ENCODE results near the gene ARID3A. TPM values are rescaled to one million over a fixed set of nuclear protein-coding genes. Genes with fewer than 3 reads are reported as not detected.

ARID3A gene
- total RNA-seq, 3 donors from 2014 or later (not counting 1 experiment from before 2014, with no cell fraction given), result 15.9 to 24.6 (median 24.2) TPM

DNA sequence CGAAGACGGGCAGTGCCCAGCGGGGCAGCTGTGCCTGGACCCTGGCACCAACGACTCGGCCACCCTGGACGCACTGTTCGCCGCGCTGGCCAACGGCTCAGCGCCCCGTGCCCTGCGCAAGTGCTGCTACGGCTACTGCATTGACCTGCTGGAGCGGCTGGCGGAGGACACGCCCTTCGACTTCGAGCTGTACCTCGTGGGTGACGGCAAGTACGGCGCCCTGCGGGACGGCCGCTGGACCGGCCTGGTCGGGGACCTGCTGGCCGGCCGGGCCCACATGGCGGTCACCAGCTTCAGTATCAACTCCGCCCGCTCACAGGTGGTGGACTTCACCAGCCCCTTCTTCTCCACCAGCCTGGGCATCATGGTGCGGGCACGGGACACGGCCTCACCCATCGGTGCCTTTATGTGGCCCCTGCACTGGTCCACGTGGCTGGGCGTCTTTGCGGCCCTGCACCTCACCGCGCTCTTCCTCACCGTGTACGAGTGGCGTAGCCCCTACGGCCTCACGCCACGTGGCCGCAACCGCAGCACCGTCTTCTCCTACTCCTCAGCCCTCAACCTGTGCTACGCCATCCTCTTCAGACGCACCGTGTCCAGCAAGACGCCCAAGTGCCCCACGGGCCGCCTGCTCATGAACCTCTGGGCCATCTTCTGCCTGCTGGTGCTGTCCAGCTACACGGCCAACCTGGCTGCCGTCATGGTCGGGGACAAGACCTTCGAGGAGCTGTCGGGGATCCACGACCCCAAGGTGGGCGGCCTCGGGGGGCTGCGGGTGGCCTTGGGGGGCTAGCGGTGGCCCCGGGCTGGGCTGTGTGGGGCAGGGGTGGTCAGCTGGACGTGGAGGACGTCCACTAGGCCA, 79.2 kb downstream of the ARID3A start:
- intact Hi-C loops (cut with micrococcal nuclease), result no loop called here

GRCh38 chr19:1006711-1007398, 81.0 kb downstream of the ARID3A start:
- H3K36me3 Mint-ChIP-seq, result no peaks in the 10 kb centered on the region
- intact Hi-C loops (cut with micrococcal nuclease), result no loop called here
- Histone ChIP-seq H3K9me3 (ENCODE audit: control insufficient read depth, insufficient read depth, low read length) (no peaks in the 10 kb centered on the region), H3K36me3 (ENCODE audit: control insufficient read depth, insufficient read depth, low read length) (peaks cover 15% of the 10 kb centered on the region), H3K27me3 (ENCODE audit: control insufficient read depth, insufficient read depth, low read length) (peaks cover 3% of the 10 kb centered on the region), H3K4me3 (ENCODE audit: low read length) (no peak overlapping the region), H3K4me1 (ENCODE audit: control insufficient read depth, insufficient read depth, low read length) (peaks cover under 1% of the 10 kb centered on the region), H3K27ac (ENCODE audit: low read length) (no peak overlapping the region)
- no peaks in the 10 kb centered on the region for H3K9me3 Mint-ChIP-seq
- DNase-seq, result no peak
- peaks cover 0 to 8% of the 10 kb centered on the region in 2 donors for H3K4me1 Mint-ChIP-seq
- no peak for ATAC-seq
- H3K4me3 Mint-ChIP-seq, result no peak overlapping the region
- WGBS (ENCODE audit: insufficient coverage), result 89% methylated on average over 27 of the region's 27 CpGs
- peak overlapping the region in 1 of 2 donors; percentile 48 for H3K27ac Mint-ChIP-seq
- H3K27me3 Mint-ChIP-seq (ENCODE audit: low read depth in 2 of 2), result peaks cover 5 to 7% of the 10 kb centered on the region in 2 donors
- no peak for TF ChIP-seq CTCF (IDR thresholded peaks at IDR 0.05)

More for the DNA sequence above, 79.2 kb downstream of the ARID3A start:
- H3K9me3 Mint-ChIP-seq, result no peaks in the 10 kb centered on the region
- no peak for ATAC-seq
- DNase-seq, result no peak
- H3K4me1 Mint-ChIP-seq, result peaks cover 0 to 8% of the 10 kb centered on the region in 2 donors
- no peak overlapping the region for H3K27ac ChIP-seq (ENCODE audit: low read length)
- H3K9me3 ChIP-seq (ENCODE audit: control insufficient read depth, insufficient read depth, low read length), result no peaks in the 10 kb centered on the region
- H3K4me1 ChIP-seq (ENCODE audit: control insufficient read depth, insufficient read depth, low read length), result peaks cover 14% of the 10 kb centered on the region
- H3K27me3 ChIP-seq (ENCODE audit: control insufficient read depth, insufficient read depth, low read length), result peaks cover 14% of the 10 kb centered on the region
- no peak overlapping the region for H3K27ac Mint-ChIP-seq
- H3K4me3 Mint-ChIP-seq, result no peak overlapping the region
- no peak overlapping the region for H3K4me3 ChIP-seq (ENCODE audit: low read length)
- no peaks in the 10 kb centered on the region for H3K36me3 Mint-ChIP-seq
- H3K36me3 ChIP-seq (ENCODE audit: control insufficient read depth, insufficient read depth, low read length), result peaks cover 6% of the 10 kb centered on the region
- peaks cover 7 to 9% of the 10 kb centered on the region in 2 donors for H3K27me3 Mint-ChIP-seq (ENCODE audit: low read depth in 2 of 2)
- WGBS (ENCODE audit: insufficient coverage), result 94% methylated on average over 68 of the region's 70 CpGs
- no peak for TF ChIP-seq CTCF (IDR thresholded peaks at IDR 0.05)

- no peaks in the 10 kb centered on the region for H3K36me3 Mint-ChIP-seq
- H3K27me3 ChIP-seq (ENCODE audit: control insufficient read depth, insufficient read depth, low read length), result no peaks in the 10 kb centered on the region
- H3K9me3 Mint-ChIP-seq, result no peaks in the 10 kb centered on the region
- no peak overlapping the region for H3K27ac ChIP-seq (ENCODE audit: low read length)
- H3K4me1 Mint-ChIP-seq, result peaks cover 0 to 6% of the 10 kb centered on the region in 2 donors
- H3K4me3 ChIP-seq (ENCODE audit: low read length), result no peak overlapping the region
- H3K9me3 ChIP-seq (ENCODE audit: control insufficient read depth, insufficient read depth, low read length), result no peaks in the 10 kb centered on the region
- WGBS (ENCODE audit: insufficient coverage), result 95% methylated on average over 73 of the region's 73 CpGs
- H3K4me3 Mint-ChIP-seq, result no peak overlapping the region
- no peak for DNase-seq
- peaks cover 20% of the 10 kb centered on the region for H3K36me3 ChIP-seq (ENCODE audit: control insufficient read depth, insufficient read depth, low read length)
- intact Hi-C loops (cut with micrococcal nuclease), result no loop called here
- peaks cover 2% of the 10 kb centered on the region in 2 donors for H3K27me3 Mint-ChIP-seq (ENCODE audit: low read depth in 2 of 2)
- no peak for ATAC-seq
- H3K4me1 ChIP-seq (ENCODE audit: control insufficient read depth, insufficient read depth, low read length), result no peaks in the 10 kb centered on the region
- H3K27ac Mint-ChIP-seq, result peak overlapping the region in 1 of 2 donors; percentile 48
- TF ChIP-seq CTCF (IDR thresholded peaks at IDR 0.05), result no peak
These were observed 81.8 kb downstream of the ARID3A start for GRCh38 chr19:1007399-1008251.
